ENCODE measurements around the gene KLHL22. TPM values are rescaled to one million over a fixed set of nuclear protein-coding genes. Genes with fewer than 3 reads are reported as not detected.

Gene KLHL22
- total RNA-seq, 4 donors from 2014 or later: 38.0 to 76.9 (median 61.0) TPM

GRCh38 chr22:20430720-20431510 lies 64.7 kb downstream of the KLHL22 start:
- Histone ChIP-seq H3K27ac (no peak overlapping the region), H3K9me3 (no peaks in the 10 kb centered on the region), H3K4me1 (peaks cover 25 to 46% of the 10 kb centered on the region in 2 donors), H3K27me3 (no peaks in the 10 kb centered on the region), H3K4me3 (replicated peaks in 1 of 3) (peak overlapping the region in 1 of 3 donors; percentile 8), H3K36me3 (no peaks in the 10 kb centered on the region)
- peak; percentile 54 to 59 for DNase-seq
- TF ChIP-seq POLR2A (IDR thresholded peaks at IDR 0.05): no peak
- peak in 5 of 6 experiments; percentile 13 to 49 (median 27) for TF ChIP-seq CTCF (IDR thresholded peaks at IDR 0.05)
- intact Hi-C loops (cut with DNase I): no loop called here
- WGBS, 2 donors: 3 to 23% methylated on average over 28 to 39 of the region's 94 CpGs

DNA sequence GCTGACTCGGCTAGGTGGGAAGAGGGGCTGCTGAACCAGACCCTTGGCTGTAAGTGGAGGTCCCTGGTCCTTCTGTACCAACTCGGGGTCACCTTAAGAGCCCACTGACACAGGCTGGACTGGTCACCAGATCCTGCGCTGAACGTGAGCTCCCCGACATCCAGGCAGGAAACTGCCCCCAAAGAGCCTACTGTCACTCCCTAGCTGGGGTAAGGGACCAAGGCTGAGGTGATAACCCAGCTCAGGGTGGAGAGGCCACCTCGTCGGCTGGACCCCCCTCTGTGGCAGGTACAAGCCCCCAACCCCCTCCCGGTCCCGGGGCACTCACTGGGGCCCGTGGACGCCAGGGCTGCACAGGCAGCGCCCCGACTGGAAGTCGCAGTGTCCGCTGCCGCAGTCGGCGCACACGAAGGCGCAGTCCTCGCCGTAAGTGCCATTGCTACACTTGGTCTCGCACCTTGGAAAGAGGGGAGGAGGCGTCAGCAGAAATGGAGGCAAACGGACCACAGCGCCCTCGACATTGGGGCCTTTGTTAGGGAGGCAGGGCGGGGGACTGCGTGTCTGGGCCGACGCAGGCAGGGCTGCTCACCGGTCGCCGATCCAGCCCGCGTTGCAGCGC lies 65.4 kb downstream of the KLHL22 start:
- intact Hi-C loops (cut with DNase I): no loop called here
- H3K4me3 ChIP-seq (replicated peaks in 1 of 3): peak overlapping the region in 1 of 3 donors; percentile 8
- H3K36me3 ChIP-seq: no peaks in the 10 kb centered on the region
- H3K27ac ChIP-seq: no peak overlapping the region
- no peak for TF ChIP-seq POLR2A (IDR thresholded peaks at IDR 0.05)
- TF ChIP-seq CTCF (IDR thresholded peaks at IDR 0.05): no peak
- no peaks in the 10 kb centered on the region for H3K27me3 ChIP-seq
- no peak for DNase-seq
- no peaks in the 10 kb centered on the region for H3K9me3 ChIP-seq
- H3K4me1 ChIP-seq: peaks cover 22 to 39% of the 10 kb centered on the region in 2 donors
- WGBS, 2 donors: 47 to 100% methylated on average over 1 to 10 of the region's 37 CpGs

DNA sequence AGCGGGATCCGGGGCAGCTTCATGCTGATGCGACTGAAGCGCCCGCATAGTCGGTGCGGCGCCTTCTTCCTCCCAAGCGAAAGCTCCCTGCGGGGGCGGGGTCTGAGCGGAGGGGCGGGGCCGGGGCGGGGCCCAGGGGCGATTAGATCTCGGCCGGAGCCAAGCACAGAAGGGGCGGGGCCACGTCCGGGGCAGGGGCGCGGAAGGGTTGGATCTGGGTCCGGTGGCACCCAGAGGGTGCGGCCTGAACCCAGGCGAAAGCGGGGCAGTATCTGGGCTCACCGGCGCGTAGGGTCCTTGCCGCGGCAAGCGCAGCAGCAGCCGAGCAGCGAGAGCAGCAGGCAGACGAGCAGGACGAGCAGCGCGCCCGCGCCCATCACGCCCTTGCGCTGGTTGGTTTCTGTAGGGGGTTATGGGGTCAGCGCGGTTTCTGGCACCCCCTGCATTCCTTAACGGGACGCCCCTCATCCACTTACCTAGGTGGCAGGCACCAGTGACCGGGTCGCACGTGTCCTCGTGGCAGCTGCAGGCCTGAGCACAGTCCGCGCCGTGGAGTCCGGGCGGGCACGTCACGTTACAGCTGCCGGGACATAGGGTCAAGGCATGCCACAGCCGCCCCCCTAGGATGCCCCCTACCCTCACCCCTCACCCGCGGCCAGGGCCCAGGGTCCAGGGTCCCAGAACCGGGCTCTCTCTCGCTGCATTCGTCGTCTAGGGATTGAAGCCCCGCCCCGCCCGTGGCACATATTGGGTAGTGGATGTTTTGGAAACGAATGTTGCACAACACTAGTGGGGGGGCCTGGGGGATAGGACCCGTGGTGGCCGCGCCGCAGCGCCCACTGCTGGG lies 66.1 kb downstream of the KLHL22 start:
- peak; percentile 25 to 31 for DNase-seq
- Histone ChIP-seq H3K4me3 (replicated peaks in 1 of 3) (no peak overlapping the region), H3K4me1 (peaks cover 22 to 36% of the 10 kb centered on the region in 2 donors), H3K36me3 (no peaks in the 10 kb centered on the region), H3K9me3 (no peaks in the 10 kb centered on the region), H3K27ac (no peak overlapping the region), H3K27me3 (no peaks in the 10 kb centered on the region)
- intact Hi-C loops (cut with DNase I): no loop called here
- TF ChIP-seq POLR2A (IDR thresholded peaks at IDR 0.05): no peak
- TF ChIP-seq CTCF (IDR thresholded peaks at IDR 0.05): no peak
- WGBS, 2 donors: 50 to 60% methylated on average over 16 to 44 of the region's 75 CpGs

DNA sequence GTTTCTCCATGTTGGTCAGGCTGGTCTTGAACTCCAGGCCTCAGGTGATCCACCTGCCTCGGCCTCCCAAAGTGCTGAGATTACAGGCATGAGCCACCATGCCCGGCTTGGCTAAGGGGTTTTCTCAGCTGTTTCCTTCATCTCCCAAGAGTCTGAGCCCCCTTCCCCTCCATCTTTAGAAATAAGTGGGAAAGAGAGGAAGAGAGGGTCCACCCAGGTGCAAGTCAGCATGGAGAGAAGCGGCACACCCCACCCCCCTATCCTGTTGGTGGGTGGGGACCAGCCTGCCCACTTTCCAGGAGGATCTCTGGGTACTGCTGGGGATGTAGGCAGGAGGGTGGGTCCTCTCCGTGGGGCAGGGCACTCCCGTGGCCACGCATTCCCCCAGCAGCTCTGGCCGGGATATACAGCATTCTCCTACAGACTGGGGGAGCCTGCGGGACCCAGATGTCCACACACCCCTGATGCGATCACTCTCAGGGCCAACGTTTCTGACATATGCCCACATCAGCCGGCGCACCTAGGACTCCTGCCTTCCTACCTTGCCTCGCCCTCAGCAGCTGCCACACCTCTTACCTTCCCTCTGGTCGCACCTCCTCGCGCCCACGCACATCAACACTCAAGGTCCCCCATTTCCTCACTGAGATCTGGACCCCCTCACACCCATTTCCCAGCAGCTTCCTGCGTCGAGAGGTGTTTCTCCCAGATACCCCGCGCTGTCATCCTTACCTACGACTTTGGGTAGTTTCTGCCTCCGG lies 66.9 kb downstream of the KLHL22 start:
- no peaks in the 10 kb centered on the region for H3K36me3 ChIP-seq
- WGBS, 2 donors: 88% methylated on average over 17 to 23 of the region's 23 CpGs
- TF ChIP-seq CTCF (IDR thresholded peaks at IDR 0.05) (no peak), POLR2A (IDR thresholded peaks at IDR 0.05) (no peak)
- no peak for DNase-seq
- H3K4me1 ChIP-seq: peaks cover 22 to 36% of the 10 kb centered on the region in 2 donors
- intact Hi-C loops (cut with DNase I): no loop called here
- no peak overlapping the region for H3K27ac ChIP-seq
- no peak overlapping the region for H3K4me3 ChIP-seq (replicated peaks in 1 of 3)
- H3K9me3 ChIP-seq: no peaks in the 10 kb centered on the region
- H3K27me3 ChIP-seq: no peaks in the 10 kb centered on the region
